IMR-90 (cell line): ENCODE measurements around the gene MPPED2. TPM values are rescaled to one million over a fixed set of nuclear protein-coding genes. Genes with fewer than 3 reads are reported as not detected.

Experiments used
- ATAC-seq: fragments of 200-7000 bp; cut with Tn5 transposase; 2 replicates; pipeline ENCODE4 v1.9.1; 2020; ENCODE audit warnings: low read depth, mild to moderate bottlenecking, moderate library complexity
- BruUV-seq: library from RNA; stranded (reverse); fragments of 400-500 nt; replicated peaks from 2 replicates; lab custom pipeline; 2021; lab: Mats Ljungman, UMichigan
- CTCF ChIA-PET: fragments of 300-600 bp; formaldehyde crosslinking; extraction: SDS; loops from one replicate; lab custom pipeline; 2021; ENCODE audit warnings: antibody characterized with exemption; lab: Yijun Ruan, JAX
- POLR2A ChIA-PET: fragments of 300-600 bp; sonication (Branson Sonifier 250); formaldehyde crosslinking; loops from one replicate; lab custom pipeline; 2022; ENCODE audit warnings: antibody characterized with exemption; ENCODE audit not compliant: unreplicated experiment; lab: Charles Lee
- DNase-seq: peaks from one replicate; pipeline ENCODE4 v3.0.0; 2013
- H2AFZ ChIP-seq: replicated peaks from 2 replicates; pipeline ENCODE3; 2013; ENCODE audit warnings: low read length, mild to moderate bottlenecking; ENCODE audit not compliant: poor library complexity
- H2AK5ac ChIP-seq: 2 replicates; pipeline ENCODE4 v1.6.1; 2013; ENCODE audit warnings: low read depth, low read length, inconsistent platforms
- H2AK9ac ChIP-seq: replicated peaks from 2 replicates; pipeline ENCODE3; 2013; ENCODE audit warnings: mild to moderate bottlenecking, low read depth, low read length, moderate library complexity; ENCODE audit not compliant: poor library complexity
- H2BK120ac ChIP-seq: 2 replicates; pipeline ENCODE4 v1.6.1; 2013; ENCODE audit warnings: low read depth, low read length, inconsistent platforms
- H2BK15ac ChIP-seq: 3 replicates; pipeline ENCODE4 v1.6.1; 2013; ENCODE audit warnings: low read depth, low read length, inconsistent platforms
- H2BK20ac ChIP-seq: 2 replicates; pipeline ENCODE4 v1.6.1; 2013; ENCODE audit warnings: low read depth, mild to moderate bottlenecking, inconsistent platforms, low read length, moderate library complexity
- H2BK5ac ChIP-seq: 2 replicates; pipeline ENCODE4 v1.6.1; 2013; ENCODE audit warnings: mild to moderate bottlenecking, low read depth, low read length, inconsistent platforms; ENCODE audit not compliant: poor library complexity, severe bottlenecking
- H3K14ac ChIP-seq: replicated peaks from 2 replicates; pipeline ENCODE4 v1.6.1; 2013; ENCODE audit warnings: low read depth, low read length, inconsistent platforms
- H3K18ac ChIP-seq: 2 replicates; pipeline ENCODE4 v1.6.1; 2013; ENCODE audit warnings: low read depth, low read length, control low read depth
- H3K23ac ChIP-seq: 2 replicates; pipeline ENCODE4 v1.6.1; 2013; ENCODE audit warnings: low read depth, low read length, inconsistent platforms
- H3K27ac ChIP-seq: 2 replicates; pipeline ENCODE4 v1.5.1; 2013; ENCODE audit warnings: mild to moderate bottlenecking, control low read depth, low read length; ENCODE audit not compliant: insufficient read depth
- H3K27me3 ChIP-seq: 2 replicates; pipeline ENCODE4 v1.6.1; 2013; ENCODE audit warnings: low read length; ENCODE audit not compliant: control insufficient read depth, insufficient read depth
- H3K36me3 ChIP-seq: 2 replicates; pipeline ENCODE4 v1.6.1; 2013; ENCODE audit warnings: low read length, mixed read lengths; ENCODE audit not compliant: control insufficient read depth, insufficient read depth
- H3K4ac ChIP-seq: 2 replicates; pipeline ENCODE4 v1.6.1; 2013; ENCODE audit warnings: low read depth, low read length, inconsistent platforms
- H3K4me1 ChIP-seq: 2 replicates; pipeline ENCODE4 v1.6.1; 2013; ENCODE audit warnings: low read length, mixed read lengths; ENCODE audit not compliant: control insufficient read depth, insufficient read depth
- H3K4me2 ChIP-seq: 2 replicates; pipeline ENCODE4 v1.6.1; 2013; ENCODE audit warnings: low read depth, mild to moderate bottlenecking, control low read depth, low read length, moderate library complexity
- H3K4me3 ChIP-seq: 2 replicates; pipeline ENCODE4 v1.5.1; 2013; ENCODE audit warnings: low read depth, mild to moderate bottlenecking, control low read depth, low read length, moderate library complexity; ENCODE audit not compliant: insufficient read depth
- H3K56ac ChIP-seq: 2 replicates; pipeline ENCODE4 v1.6.1; 2013; ENCODE audit warnings: low read length, inconsistent platforms; ENCODE audit not compliant: insufficient read depth; ENCODE audit errors: extremely low read depth
- H3K79me1 ChIP-seq, 2 experiments: 2 replicates each; pipeline ENCODE4 v1.6.1; 2013; ENCODE audit warnings: low read length in 2 of 2, inconsistent platforms in 1 of 2, low read depth in 1 of 2
- H3K9ac ChIP-seq: 2 replicates; pipeline ENCODE4 v1.6.1; 2013; ENCODE audit warnings: low read depth, low read length, control low read depth
- H3K9me1 ChIP-seq: 2 replicates; pipeline ENCODE4 v1.6.1; 2013; ENCODE audit warnings: low read length, inconsistent platforms; ENCODE audit not compliant: insufficient read depth
- H3K9me3 ChIP-seq: 2 replicates; pipeline ENCODE4 v1.6.1; 2013; ENCODE audit warnings: low read length; ENCODE audit not compliant: control insufficient read depth, insufficient read depth
- H4K20me1 ChIP-seq: 2 replicates; pipeline ENCODE4 v1.6.1; 2013; ENCODE audit warnings: low read length, inconsistent platforms; ENCODE audit not compliant: insufficient read depth
- H4K5ac ChIP-seq: 2 replicates; pipeline ENCODE4 v1.6.1; 2013; ENCODE audit warnings: mild to moderate bottlenecking, low read depth, low read length, control low read depth
- H4K8ac ChIP-seq, 2 experiments: 2 replicates each; pipeline ENCODE4 v1.6.1; 2013; ENCODE audit warnings: low read depth in 2 of 2, low read length in 2 of 2, control low read depth in 1 of 2, inconsistent platforms in 1 of 2
- H4K91ac ChIP-seq: 2 replicates; pipeline ENCODE4 v1.6.1; 2013; ENCODE audit warnings: low read depth, low read length, inconsistent platforms; ENCODE audit not compliant: insufficient read depth
- CEBPB ChIP-seq: IDR thresholded peaks from 2 replicates; pipeline ENCODE4 v1.6.1; 2012; ENCODE audit warnings: low read depth, low read length, improper control_type of control experiment
- CHD1 ChIP-seq: IDR thresholded peaks from 2 replicates; pipeline ENCODE4 v1.6.1; 2012; ENCODE audit warnings: low read depth, low read length, improper control_type of control experiment
- CTCF ChIP-seq: conservative IDR thresholded peaks from 2 replicates; pipeline ENCODE4 v1.5.1; 2012; ENCODE audit warnings: mild to moderate bottlenecking, low read depth, low read length, improper control_type of control experiment
- ELK1 ChIP-seq: fragments of 150-350 bp; IDR thresholded peaks from 2 replicates; pipeline ENCODE4 v1.6.1; 2016; ENCODE audit warnings: low read depth, mild to moderate bottlenecking, low read length, moderate library complexity, borderline replicate concordance
- FOS ChIP-seq: fragments of 150-350 bp; IDR thresholded peaks from 2 replicates; pipeline ENCODE4 v1.6.1; 2016; ENCODE audit warnings: low read depth, low read length
- MAFK ChIP-seq: IDR thresholded peaks from 2 replicates; pipeline ENCODE4 v1.6.1; 2012; ENCODE audit warnings: low read depth, low read length, improper control_type of control experiment
- MAZ ChIP-seq: IDR thresholded peaks from 2 replicates; pipeline ENCODE4 v1.6.1; 2012; ENCODE audit warnings: low read depth, mild to moderate bottlenecking, low read length, improper control_type of control experiment, moderate library complexity, borderline replicate concordance
- MXI1 ChIP-seq: IDR thresholded peaks from 2 replicates; pipeline ENCODE4 v1.6.1; 2012; ENCODE audit warnings: low read depth, mild to moderate bottlenecking, low read length, moderate library complexity, borderline replicate concordance
- NFE2L2 ChIP-seq: fragments of 150-350 bp; IDR thresholded peaks from 2 replicates; pipeline ENCODE4 v1.6.1; 2016; ENCODE audit warnings: low read depth, mild to moderate bottlenecking, low read length
- POLR2A ChIP-seq: IDR thresholded peaks from 2 replicates; pipeline ENCODE4 v1.6.1; 2012; ENCODE audit warnings: mild to moderate bottlenecking, low read depth, low read length
- RAD21 ChIP-seq: IDR thresholded peaks from 2 replicates; pipeline ENCODE4 v1.6.1; 2012; ENCODE audit warnings: low read length, improper control_type of control experiment
- RCOR1 ChIP-seq: IDR thresholded peaks from 2 replicates; pipeline ENCODE4 v1.6.1; 2012; ENCODE audit warnings: mild to moderate bottlenecking, low read length, improper control_type of control experiment; ENCODE audit not compliant: insufficient replicate concordance
- RFX5 ChIP-seq: IDR thresholded peaks from 2 replicates; pipeline ENCODE4 v1.8.0; 2012; ENCODE audit warnings: low read depth, mild to moderate bottlenecking, low read length, moderate library complexity
- SMC3 ChIP-seq: fragments of 150-350 bp; IDR thresholded peaks from 2 replicates; pipeline ENCODE4 v1.6.1; 2016; ENCODE audit warnings: low read depth, mild to moderate bottlenecking, antibody characterized with exemption, low read length, moderate library complexity
- USF2 ChIP-seq: fragments of 150-350 bp; IDR thresholded peaks from 2 replicates; pipeline ENCODE4 v1.6.1; 2017; ENCODE audit warnings: mild to moderate bottlenecking, antibody characterized with exemption, low read length, low read depth
- WGBS, 2 experiments: methylation state at CpG; one replicate each; pipeline versions ENCODE4 v1.1.5 to v1.1.7; 2013; ENCODE audit warnings: missing lambda C conversion rate in 2 of 2; ENCODE audit not compliant: insufficient read length in 1 of 2; ENCODE audit errors: extremely low coverage in 2 of 2; 5-methylcytosine and 5-hydroxymethylcytosine counted together
- dilution Hi-C: fragments of 300-500 bp; cut with HindIII; formaldehyde crosslinking; loops from one replicate; pipeline ENCODE4 v1.14.3; 2018; ENCODE audit warnings: low sequenced_read_pairs; ENCODE audit not compliant: unreplicated experiment
- in situ Hi-C: fragments of 300-500 bp; cut with MboI; formaldehyde crosslinking; loops from 3 replicates; pipeline ENCODE4 v1.14.3; 2019; ENCODE audit warnings: low sequenced_read_pairs, inconsistent platforms, mixed read lengths
- intact Hi-C: fragments of 100-400 bp; cut with micrococcal nuclease; formaldehyde crosslinking; loops from 2 replicates; pipeline ENCODE4 v1.10.0; 2022
- polyA plus RNA-seq, 3 experiments: library from polyadenylated mRNA; depleted of rRNA; stranded (reverse); fragments of >200 nt; gene quantifications; 2 replicates each; pipeline ENCODE4 v1.2.3, GENCODE V29; 2012; ENCODE audit warnings: low replicate concordance in 1 of 3
- total RNA-seq: library from RNA; depleted of rRNA; stranded (reverse); fragments of >200 nt; gene quantifications from 2 replicates; pipeline ENCODE4 v1.2.3, GENCODE V29; 2012

The MPPED2 gene
- total and polyA plus RNA-seq, 2 of the 4 experiments (the other 2 are of a cell fraction): 0.10 TPM; not detected in 1

GRCh38 chr11:30387891-30388861 is 198.0 kb downstream of the MPPED2 start:
- Histone ChIP-seq H2BK5ac (no peak overlapping the region), H3K4me3 (no peak overlapping the region), H3K56ac (no peak overlapping the region), H4K8ac (no peak overlapping the region), H4K20me1 (no peaks in the 10 kb centered on the region), H3K27me3 (no peaks in the 10 kb centered on the region), H4K91ac (no peak overlapping the region), H3K9me3 (no peaks in the 10 kb centered on the region), H3K79me1 (no peaks in the 10 kb centered on the region), H2BK15ac (no peak overlapping the region), H3K36me3 (no peaks in the 10 kb centered on the region), H3K4ac (no peak overlapping the region), H2AFZ (no peak overlapping the region), H3K14ac (no peak overlapping the region), H3K9ac (no peak overlapping the region), H2AK5ac (no peak overlapping the region), H2BK120ac (no peak overlapping the region), H3K9me1 (no peaks in the 10 kb centered on the region), H4K5ac (no peak overlapping the region), H3K4me1 (no peaks in the 10 kb centered on the region), H3K18ac (no peak overlapping the region), H2BK20ac (no peak overlapping the region), H3K4me2 (no peak overlapping the region), H2AK9ac (no peak overlapping the region), H3K27ac (no peak overlapping the region), H3K23ac (no peak overlapping the region)
- dilution Hi-C loops (no loop called here), intact Hi-C loops (no loop called here), in situ Hi-C loops (no loop called here)
- no peak for TF ChIP-seq RCOR1
- TF ChIP-seq FOS: no peak
- TF ChIP-seq NFE2L2: no peak
- TF ChIP-seq POLR2A: no peak
- TF ChIP-seq CTCF: no peak
- TF ChIP-seq RAD21: no peak
- no peak for TF ChIP-seq USF2
- no peak for TF ChIP-seq CEBPB
- no peak for TF ChIP-seq SMC3
- TF ChIP-seq MXI1: no peak
- no peak for TF ChIP-seq ELK1
- no peak for TF ChIP-seq MAZ
- no peak for TF ChIP-seq CHD1
- no peak for TF ChIP-seq MAFK
- TF ChIP-seq RFX5: no peak
- BruUV-seq: no TSS peak
- ChIA-PET POLR2A (no interaction called here), CTCF (no interaction called here)
- 83% methylated on average over 2 of the region's 19 CpGs; no CpG with 5 or more reads in 1 of the 2 experiments for WGBS, 2 experiments
- DNase-seq: no peak
- ATAC-seq: no peak
